NAMALWA (cell line): ENCODE measurements around the gene CCDC71.

Experiments
- DNase-seq: peaks from one replicate; pipeline ENCODE4 v3.0.0-alpha.2; 2015; ENCODE audit warnings: low spot score

CCDC71 gene

GRCh38 chr3:49166752-49167556 lies 823 bp upstream of the CCDC71 start:
- DNase-seq, result no peak

- peak; percentile 6 for DNase-seq
Observed at GRCh38 chr3:49164983-49165720, 979 bp downstream of the CCDC71 start.

GRCh38 chr3:49163609-49164008 lies 2.5 kb downstream of the CCDC71 start:
- no peak for DNase-seq

- DNase-seq, result no peak
Observed at GRCh38 chr3:49162751-49163419, 3.2 kb downstream of the CCDC71 start.

GRCh38 chr3:49161808-49162530 lies 4.2 kb downstream of the CCDC71 start:
- DNase-seq, result no peak

GRCh38 chr3:49161197-49161596 lies 4.9 kb downstream of the CCDC71 start:
- DNase-seq, result no peak

- DNase-seq, result no peak
Observed at GRCh38 chr3:49158792-49159191, 7.3 kb downstream of the CCDC71 start.

GRCh38 chr3:49158103-49158709 lies 7.9 kb downstream of the CCDC71 start:
- peak; percentile 53 for DNase-seq

- no peak for DNase-seq
Observed at GRCh38 chr3:49157289-49157688, 8.8 kb downstream of the CCDC71 start.

- no peak for DNase-seq
Observed at GRCh38 chr3:49153349-49153912, 12.7 kb downstream of the CCDC71 start.

GRCh38 chr3:49151610-49152009 lies 14.5 kb downstream of the CCDC71 start:
- DNase-seq, result no peak

GRCh38 chr3:49148159-49148558 lies 18.0 kb downstream of the CCDC71 start:
- DNase-seq, result no peak

GRCh38 chr3:49140080-49140479 lies 26.1 kb downstream of the CCDC71 start:
- no peak for DNase-seq

GRCh38 chr3:49135499-49135898 lies 30.6 kb downstream of the CCDC71 start:
- no peak for DNase-seq

GRCh38 chr3:49134471-49135265 lies 31.5 kb downstream of the CCDC71 start:
- no peak for DNase-seq

- DNase-seq, result no peak
Observed at GRCh38 chr3:49133226-49133951, 32.7 kb downstream of the CCDC71 start.

GRCh38 chr3:49132437-49133225 lies 33.5 kb downstream of the CCDC71 start, which contains the start of gene LAMB2:
Gene LAMB2 (minus strand): TSS chr3:49133050. CDS start chr3:49132867, 183 bp downstream.
- no peak for DNase-seq

GRCh38 chr3:49132073-49132436 lies 34.1 kb downstream of the CCDC71 start:
- DNase-seq, result no peak

- DNase-seq, result no peak
Observed at GRCh38 chr3:49131576-49131975, 34.6 kb downstream of the CCDC71 start.
